Measurements from ENCODE around the gene TSFM.
"Not testable (repeated sequence)": the region's sequence is repeated elsewhere in the genome, so short reads cannot be mapped to it uniquely, and the experiment has no call there.

The TSFM gene

GRCh38 chr12:57816001-57816854, 33.6 kb downstream of the TSFM start:
- no peak for DNase-seq

- no peak for DNase-seq
These were observed 34.2 kb downstream of the TSFM start for GRCh38 chr12:57816855-57817151.

GRCh38 chr12:57817261-57817989, 34.8 kb downstream of the TSFM start:
- no peak for DNase-seq

GRCh38 chr12:57817990-57818331, 35.4 kb downstream of the TSFM start:
- not testable (repeated sequence) for DNase-seq

GRCh38 chr12:57820119-57820518, 37.5 kb downstream of the TSFM start:
- DNase-seq = not testable (repeated sequence)

GRCh38 chr12:57821015-57821414, 38.4 kb downstream of the TSFM start:
- not testable (repeated sequence) for DNase-seq

- DNase-seq = no peak
These were observed 39.1 kb downstream of the TSFM start for GRCh38 chr12:57821474-57822214.

- DNase-seq = no peak
These were observed 40.0 kb downstream of the TSFM start for GRCh38 chr12:57822392-57823130.

GRCh38 chr12:57823131-57823907, 40.7 kb downstream of the TSFM start:
- no peak for DNase-seq

GRCh38 chr12:57823908-57824640, 41.5 kb downstream of the TSFM start:
- no peak for DNase-seq

GRCh38 chr12:57825451-57825850, 42.9 kb downstream of the TSFM start:
- no peak for DNase-seq

GRCh38 chr12:57826400-57826799, 43.8 kb downstream of the TSFM start:
- no peak for DNase-seq

GRCh38 chr12:57826966-57827365, 44.4 kb downstream of the TSFM start:
- DNase-seq = no peak

- no peak for DNase-seq
These were observed 46.6 kb downstream of the TSFM start for GRCh38 chr12:57829025-57829777.

GRCh38 chr12:57830393-57830792, 47.8 kb downstream of the TSFM start:
- no peak for DNase-seq

- DNase-seq = no peak
These were observed 50.4 kb downstream of the TSFM start for GRCh38 chr12:57832966-57833365.

- DNase-seq = no peak
These were observed 51.1 kb downstream of the TSFM start for GRCh38 chr12:57833672-57834071.

- DNase-seq = no peak
These were observed 51.7 kb downstream of the TSFM start for GRCh38 chr12:57834086-57834876.

GRCh38 chr12:57835366-57836288, 53.0 kb downstream of the TSFM start:
- DNase-seq = no peak

Data from effector CD8-positive, alpha-beta T cell (primary cell).